IPS-18c (cell line): ENCODE data around the gene ZRANB3.

Experiments
- H3K4me3 ChIP-seq: 2 replicates; pipeline ENCODE4 v1.7.0; 2013; ENCODE audit warnings: low read depth, mild to moderate bottlenecking, low read length, moderate library complexity; ENCODE audit not compliant: insufficient read depth
- H3K9me3 ChIP-seq: one replicate; pipeline ENCODE4 v1.6.1; 2013; ENCODE audit warnings: mild to moderate bottlenecking, low read length, moderate library complexity; ENCODE audit not compliant: control insufficient read depth, insufficient read depth

Gene ZRANB3

DNA sequence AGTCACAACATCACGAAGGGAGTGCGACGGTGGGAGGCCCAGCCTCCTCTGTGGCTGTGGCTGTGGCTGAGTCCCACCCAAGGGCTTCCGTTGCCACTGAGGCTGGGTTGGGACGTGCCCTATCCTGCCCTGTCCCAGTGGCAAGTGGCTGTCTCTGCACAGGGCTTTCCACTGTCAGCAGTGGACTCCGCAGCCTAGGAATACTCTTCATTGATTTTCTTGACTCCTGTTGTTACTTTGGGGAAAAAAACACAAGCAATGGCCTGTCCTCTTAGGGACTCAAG is 356.3 kb downstream of the ZRANB3 start:
- peaks cover 2% of the 10 kb centered on the region for H3K9me3 ChIP-seq
- no peak overlapping the region for H3K4me3 ChIP-seq

DNA sequence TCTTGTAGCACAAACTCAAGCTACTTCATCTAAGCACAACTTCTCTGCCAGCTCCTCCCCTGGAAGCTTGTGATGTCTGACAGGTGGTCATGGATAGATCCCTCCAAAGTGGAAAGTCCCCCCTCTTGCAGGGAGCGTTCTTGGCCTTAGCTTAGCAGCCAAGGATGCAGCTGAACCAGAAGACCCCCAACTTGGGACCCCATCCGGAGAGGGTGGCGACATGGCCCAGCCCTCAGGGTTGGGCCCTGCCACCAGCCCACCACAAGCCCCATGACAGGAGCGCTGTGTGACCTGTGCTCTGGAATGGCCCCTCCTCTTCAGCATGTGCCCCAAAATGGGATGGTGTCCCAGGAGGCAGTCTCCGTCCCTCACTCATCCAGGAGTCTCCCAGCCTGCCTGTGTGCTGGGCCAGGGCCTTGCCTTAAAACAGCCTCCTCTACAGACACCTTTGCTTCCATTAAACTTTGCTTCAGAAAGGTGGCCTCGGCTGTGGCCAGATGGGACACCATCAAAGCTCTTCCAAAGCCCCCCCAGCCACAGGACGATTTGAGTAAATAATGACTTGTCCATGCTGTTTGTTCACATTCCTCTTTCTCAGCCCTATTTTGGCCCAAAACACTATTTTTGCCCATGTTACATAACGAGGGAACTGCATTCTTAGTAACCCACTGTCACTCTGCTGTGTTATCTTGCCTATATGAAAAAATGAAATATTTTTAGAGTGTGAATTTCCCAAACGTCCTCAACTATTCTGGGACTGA is 356.8 kb downstream of the ZRANB3 start:
- Histone ChIP-seq H3K4me3 (no peak overlapping the region), H3K9me3 (peaks cover 2% of the 10 kb centered on the region)

DNA sequence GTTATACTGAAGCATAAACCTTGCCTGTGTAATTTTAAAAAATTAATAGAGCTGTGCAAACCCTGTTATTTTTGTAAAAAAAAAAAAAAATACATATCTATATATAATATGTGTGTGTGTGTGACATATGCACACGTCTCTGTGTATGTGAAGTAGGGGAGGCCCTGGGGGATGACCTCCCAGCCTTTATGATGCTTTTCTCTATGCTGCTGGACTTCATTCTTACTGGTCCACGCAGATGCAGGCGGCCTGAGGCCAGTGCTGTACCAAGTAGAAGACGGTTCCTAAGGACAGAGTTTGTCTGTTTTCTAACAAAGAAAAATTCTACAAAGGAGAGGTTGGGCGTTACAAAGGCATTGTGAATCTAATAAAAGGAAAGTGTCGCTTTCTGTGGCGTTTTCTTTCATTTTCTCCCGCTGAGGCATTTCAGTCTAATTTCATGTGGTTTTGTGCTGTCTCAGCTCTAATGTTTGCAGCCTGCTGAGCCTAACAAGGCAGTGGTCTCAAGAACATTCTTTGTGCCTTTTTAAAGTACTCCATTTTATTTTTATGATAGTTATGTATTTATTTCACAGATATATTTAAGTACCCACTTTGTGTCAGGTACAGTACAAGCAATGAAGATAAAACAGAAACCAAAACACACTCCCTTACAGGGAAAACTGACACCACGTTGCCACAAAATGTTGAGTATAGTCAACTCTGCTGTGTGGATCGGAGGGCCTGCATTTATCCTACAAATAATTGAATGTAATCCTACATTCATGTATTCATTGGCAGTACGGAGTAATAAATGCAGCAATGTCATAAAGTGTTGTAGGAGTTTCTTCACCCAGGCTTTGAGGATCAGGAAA is 360.9 kb downstream of the ZRANB3 start:
- no peaks in the 10 kb centered on the region for H3K9me3 ChIP-seq
- H3K4me3 ChIP-seq: no peak overlapping the region

DNA sequence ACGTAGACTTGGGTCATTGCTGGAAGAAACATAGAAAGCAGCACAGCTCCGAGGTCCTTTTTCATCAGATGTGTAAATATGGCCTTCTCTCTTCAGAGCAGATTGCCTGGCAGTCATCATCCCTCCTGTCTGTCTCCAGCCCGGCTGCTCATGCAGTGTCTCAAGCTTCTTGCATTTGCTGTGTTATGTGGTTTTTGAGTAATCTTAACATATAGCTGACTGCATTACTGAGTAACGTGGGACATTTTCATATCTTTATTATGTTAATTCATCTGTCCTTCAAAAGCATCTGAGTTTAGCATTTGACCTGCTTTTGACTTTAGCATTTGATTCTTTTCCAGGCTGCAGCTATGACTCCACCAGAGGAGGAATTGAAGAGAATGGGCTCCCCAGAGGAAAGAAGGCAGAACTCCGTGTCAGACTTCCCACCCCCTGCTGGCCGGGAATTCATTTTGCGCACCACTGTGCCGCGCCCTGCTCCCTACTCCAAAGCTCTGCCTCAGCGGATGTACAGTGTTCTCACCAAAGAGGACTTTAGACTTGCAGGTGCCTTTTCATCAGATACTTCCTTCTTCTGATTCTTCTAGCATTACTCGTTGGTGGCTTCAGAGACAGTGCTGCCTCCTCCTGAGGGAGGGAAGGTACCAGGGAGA is 362.7 kb downstream of the ZRANB3 start:
- no peaks in the 10 kb centered on the region for H3K9me3 ChIP-seq
- no peak overlapping the region for H3K4me3 ChIP-seq

DNA sequence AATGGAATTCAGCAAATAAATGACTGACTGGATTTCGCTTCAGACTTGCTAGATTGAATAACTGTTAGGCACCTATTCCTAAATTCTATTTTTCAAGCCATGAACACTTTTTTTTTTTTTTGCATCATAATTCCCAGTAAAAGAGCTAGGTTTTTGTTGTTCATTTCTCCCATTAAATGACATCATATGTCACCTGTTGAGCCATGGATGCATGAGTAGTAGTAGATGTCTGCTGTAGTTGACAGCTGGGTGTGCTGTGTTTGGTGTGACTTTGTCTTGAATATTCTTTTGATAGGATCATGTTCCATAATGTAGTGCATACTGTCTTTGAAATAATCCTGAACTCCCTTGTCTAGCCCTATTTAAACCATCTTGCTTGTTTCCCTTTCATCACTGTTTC is 363.7 kb downstream of the ZRANB3 start:
- Histone ChIP-seq H3K9me3 (no peaks in the 10 kb centered on the region), H3K4me3 (no peak overlapping the region)

DNA sequence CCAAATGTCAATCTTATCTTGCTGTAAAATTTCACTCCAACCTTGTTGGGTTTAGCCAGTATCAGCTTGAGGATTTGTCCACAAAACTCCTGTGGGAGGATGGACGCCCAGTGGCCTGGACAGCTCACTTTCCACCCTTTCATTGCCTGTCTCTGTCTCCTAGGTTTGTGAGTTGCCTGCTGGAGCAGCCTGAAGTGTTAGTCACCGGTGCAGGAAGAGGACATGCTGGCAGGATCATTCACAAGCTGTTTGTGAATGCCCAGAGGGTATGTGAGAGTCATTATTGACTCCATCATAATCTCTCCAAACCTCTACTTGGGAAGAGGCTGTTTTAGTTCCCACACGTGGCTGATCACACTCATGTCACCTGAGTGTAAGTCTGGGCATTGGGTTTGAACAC is 366.6 kb downstream of the ZRANB3 start:
- H3K4me3 ChIP-seq: no peak overlapping the region
- no peaks in the 10 kb centered on the region for H3K9me3 ChIP-seq

DNA sequence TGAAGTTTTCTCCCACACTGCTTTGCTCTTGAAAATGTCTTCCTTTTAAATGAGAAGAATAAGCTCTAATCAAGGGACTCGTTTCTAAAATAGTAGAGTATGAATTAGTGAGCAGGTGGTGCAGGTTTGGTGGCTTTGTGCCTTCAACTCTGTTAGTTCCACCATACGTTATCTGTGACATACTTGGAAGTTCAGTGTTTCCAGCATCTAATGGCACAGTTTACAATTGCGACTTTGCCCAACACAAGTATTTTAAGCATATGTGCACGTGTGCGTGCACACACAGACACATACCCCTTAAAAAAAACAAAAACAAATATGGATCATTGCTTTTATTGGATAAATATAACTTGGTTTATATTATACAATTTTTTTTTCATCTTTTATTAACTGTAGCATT is 367.1 kb downstream of the ZRANB3 start:
- no peaks in the 10 kb centered on the region for H3K9me3 ChIP-seq
- H3K4me3 ChIP-seq: no peak overlapping the region

DNA sequence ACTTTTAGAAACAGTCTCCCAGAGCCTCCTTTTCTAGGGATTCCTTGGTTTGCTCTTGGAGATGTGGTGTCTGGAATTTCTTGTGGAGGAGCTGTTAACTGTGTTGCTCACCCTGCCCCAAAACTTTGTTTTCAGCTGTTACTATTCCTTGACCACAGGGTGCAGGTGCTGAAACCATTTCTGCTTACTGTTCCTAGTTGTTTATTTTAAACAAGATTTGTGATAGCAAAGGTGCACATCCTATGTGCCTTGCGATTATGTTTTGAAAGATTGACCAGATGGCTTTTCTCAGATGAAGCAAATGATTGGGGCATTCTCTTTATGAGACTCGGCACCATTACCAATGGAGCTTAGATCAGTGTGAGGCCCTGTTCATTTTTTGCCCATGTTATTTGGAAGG is 367.7 kb downstream of the ZRANB3 start:
- no peak overlapping the region for H3K4me3 ChIP-seq
- no peaks in the 10 kb centered on the region for H3K9me3 ChIP-seq

DNA sequence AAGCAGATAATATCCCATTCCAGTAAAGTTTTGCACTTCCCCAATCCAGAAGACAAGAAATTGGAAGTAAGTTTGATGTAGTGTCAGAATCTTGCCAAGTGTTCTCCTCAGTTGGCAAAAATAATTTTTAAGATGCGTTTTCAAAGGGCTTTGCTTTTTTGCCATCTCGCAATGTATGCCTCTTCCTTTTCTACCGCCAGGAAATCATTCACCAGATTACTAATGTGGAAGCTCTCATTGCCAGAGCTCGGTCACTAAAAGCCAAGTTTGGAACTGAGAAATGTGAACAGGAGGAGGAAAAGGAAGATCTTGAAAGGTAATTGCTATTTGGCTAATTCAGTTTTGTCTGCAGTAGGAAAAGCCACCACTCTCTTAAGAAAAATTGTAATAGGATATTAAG is 368.2 kb downstream of the ZRANB3 start:
- Histone ChIP-seq H3K9me3 (no peaks in the 10 kb centered on the region), H3K4me3 (no peak overlapping the region)

DNA sequence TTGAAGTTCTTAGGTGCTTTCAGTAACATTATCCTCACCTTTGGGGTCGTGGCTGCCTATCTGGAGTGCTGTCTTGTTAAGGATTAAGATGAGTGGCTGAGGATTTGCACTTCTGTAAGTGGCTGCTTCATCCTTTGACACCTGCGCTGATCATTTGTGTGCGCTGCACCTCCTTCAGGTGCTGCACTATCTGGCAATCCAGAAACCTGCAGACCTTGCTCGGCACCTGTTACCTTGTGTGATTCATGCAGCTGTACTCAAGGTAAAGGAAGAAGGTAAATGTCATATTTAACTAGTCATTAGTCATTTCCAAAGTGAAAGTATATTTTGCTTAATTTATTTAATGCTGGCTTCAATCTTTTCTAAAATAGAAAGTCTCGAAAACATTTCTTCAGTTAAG is 368.6 kb downstream of the ZRANB3 start:
- Histone ChIP-seq H3K9me3 (no peaks in the 10 kb centered on the region), H3K4me3 (no peak overlapping the region)

DNA sequence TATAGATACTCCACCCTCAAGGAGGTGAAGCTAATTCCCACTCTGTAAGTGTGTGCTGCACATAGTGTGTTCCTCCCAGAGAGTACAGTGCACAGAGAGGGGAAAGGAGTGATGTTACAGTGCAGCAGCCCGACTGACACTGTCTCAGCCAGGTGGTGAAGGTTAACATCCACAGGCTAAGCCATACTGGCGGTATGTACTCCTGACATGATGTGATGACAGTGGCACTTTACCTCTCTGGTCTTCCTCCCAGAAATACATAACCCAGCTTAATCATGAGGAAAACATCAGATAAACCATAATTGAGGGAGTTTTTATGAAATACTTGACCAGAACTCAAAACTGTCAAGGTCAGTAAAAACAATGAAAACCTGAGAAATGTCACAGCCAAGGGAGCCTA is 371.8 kb downstream of the ZRANB3 start:
- Histone ChIP-seq H3K4me3 (no peak overlapping the region), H3K9me3 (no peaks in the 10 kb centered on the region)

DNA sequence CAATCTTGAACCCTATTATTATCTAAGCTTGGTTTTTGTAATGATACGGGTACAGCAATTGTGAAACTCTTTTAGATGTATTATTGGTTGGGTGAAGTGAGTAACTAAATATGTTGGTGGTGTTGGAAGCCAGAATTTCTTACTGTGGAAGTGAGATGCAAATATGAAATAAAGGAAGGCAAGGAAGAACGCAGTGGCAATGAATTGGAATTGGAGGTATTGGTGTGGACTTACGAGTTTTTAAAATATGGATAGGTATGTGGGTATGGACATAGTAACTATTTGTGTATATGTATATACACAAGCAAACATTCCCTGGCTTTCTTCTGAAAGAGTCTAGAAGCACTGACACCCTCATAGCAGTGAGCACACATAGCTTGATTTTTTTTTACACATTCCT is 373.2 kb downstream of the ZRANB3 start:
- Histone ChIP-seq H3K4me3 (no peak overlapping the region), H3K9me3 (no peaks in the 10 kb centered on the region)

DNA sequence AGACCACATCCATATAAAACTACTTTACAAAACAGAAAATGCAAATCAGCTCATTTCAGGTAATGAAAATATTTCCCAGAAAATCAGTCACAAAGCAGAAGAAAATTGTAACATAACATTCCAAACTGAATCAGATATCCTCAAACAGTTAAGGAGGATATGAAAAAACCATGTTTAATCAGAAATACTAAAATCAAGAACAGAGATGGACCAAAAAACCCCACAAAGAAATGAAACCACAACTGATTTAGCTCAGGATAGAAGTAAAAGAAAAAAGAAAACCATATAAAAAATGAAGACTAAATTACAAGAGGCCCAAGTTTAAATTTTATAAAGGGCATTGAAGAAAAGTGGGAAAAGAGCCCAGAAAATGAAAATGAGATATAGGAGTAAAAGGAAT is 376.1 kb downstream of the ZRANB3 start:
- Histone ChIP-seq H3K4me3 (no peak overlapping the region), H3K9me3 (no peaks in the 10 kb centered on the region)

DNA sequence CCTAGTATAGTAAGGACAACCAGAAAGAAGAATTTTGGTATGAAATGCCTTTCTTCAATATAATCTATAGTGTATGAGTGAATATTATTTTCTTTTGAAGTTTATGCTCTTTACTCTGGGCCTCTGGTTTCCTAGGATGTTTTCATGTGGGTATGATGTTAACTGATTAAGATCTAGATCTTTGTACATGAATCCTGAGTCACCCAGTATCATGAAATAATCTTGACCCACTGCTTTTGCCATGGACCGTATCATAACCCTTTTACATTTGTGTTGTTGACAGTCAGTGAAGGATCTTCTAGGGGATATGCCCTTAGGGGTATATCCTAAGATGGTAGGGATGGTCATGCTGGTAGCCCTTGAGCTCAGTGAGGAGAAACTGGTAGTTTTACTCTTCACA is 378.7 kb downstream of the ZRANB3 start:
- H3K4me3 ChIP-seq: no peak overlapping the region
- H3K9me3 ChIP-seq: no peaks in the 10 kb centered on the region

DNA sequence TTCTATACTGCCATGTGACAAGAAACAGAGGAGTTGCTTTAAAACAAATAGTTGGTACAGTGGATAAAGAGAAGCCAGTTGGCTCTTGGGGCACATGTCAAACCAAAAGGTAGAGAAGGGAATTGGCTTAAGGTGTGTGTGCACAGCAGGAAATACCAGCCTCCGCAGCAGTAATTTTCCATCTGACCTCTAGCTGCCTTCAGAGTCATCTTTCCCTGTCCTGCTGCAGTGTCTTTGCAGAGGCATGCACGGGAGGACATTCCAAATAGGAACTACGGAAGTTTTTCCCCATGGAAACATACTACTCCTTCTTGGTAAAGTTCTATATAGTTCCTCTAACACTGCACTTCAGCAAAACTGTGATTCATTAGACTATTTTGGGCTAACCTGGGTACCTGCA is 379.4 kb downstream of the ZRANB3 start:
- H3K9me3 ChIP-seq: no peaks in the 10 kb centered on the region
- H3K4me3 ChIP-seq: no peak overlapping the region

DNA sequence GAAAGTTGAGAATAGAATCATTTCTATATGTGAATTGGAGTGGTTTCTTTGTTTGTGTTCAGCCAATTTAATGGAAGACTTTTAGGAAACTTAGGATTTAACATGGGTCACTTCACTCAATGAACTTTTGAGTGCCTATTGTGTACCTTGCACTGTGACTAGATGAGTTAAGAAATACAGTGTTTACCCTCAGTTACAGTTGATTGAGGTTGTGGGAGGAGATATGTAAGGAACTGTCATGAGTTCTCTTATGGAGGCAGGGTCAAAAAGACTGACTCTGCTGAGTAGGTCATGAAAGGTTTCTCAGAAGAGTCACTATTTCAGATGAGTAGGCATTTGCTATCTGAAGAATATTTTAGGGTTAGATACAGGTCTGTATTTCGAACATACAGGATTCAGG is 380.3 kb downstream of the ZRANB3 start:
- Histone ChIP-seq H3K9me3 (no peaks in the 10 kb centered on the region), H3K4me3 (no peak overlapping the region)

DNA sequence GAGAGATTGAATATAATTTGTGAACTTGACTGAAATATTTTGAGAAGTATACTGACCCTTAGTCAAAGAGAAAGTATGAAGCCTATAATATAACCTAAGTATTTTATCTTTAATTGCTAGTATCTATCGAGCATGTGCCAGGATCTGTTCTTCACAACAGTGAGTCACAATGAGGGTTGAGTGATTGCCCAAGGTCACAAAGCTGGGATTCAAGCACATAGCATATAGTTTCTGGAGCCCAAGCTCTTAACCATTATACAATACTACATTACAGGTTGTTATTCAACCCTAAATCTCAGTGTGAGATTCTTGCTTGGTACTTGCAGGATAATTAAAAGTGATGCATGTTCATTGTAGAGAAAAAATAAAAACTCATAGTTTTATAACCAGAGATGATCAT is 381.8 kb downstream of the ZRANB3 start:
- H3K9me3 ChIP-seq: no peaks in the 10 kb centered on the region
- no peak overlapping the region for H3K4me3 ChIP-seq

DNA sequence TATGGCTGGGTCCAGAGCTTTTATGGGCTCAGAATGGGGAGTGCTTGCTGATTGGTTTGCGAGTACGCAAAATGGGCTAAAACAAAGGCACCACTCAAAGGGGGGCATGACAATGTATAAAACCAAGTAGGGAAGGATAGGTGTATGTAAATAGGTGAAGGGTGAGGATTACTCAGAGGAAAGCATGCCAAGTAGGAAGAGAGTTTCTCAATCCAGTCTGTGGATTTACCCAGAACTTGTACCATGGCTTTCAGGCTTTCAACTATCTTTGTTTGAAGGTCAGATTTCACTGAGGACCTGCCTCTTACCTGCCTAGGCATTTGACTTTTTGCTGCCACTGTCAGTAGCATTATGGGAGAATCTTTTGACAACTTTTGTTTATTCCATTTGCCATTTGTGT is 386.7 kb downstream of the ZRANB3 start:
- Histone ChIP-seq H3K9me3 (peaks cover 2% of the 10 kb centered on the region), H3K4me3 (no peak overlapping the region)
